MM.1S (cell line): ENCODE data around the gene CDC42EP2.

Experiments used
- DNase-seq: peaks from one replicate; pipeline ENCODE4 v3.0.0-alpha.2; 2015
- H2AFZ ChIP-seq: fragments of 300-600 bp; sonication (generic); 2 replicates; pipeline ENCODE4 v1.6.0; 2016; ENCODE audit warnings: antibody characterized with exemption, low read length
- H3F3A ChIP-seq: fragments of 300-600 bp; sonication (generic); 2 replicates; pipeline ENCODE4 v1.6.1; 2016; ENCODE audit warnings: mild to moderate bottlenecking, antibody characterized with exemption, low read length, moderate library complexity, mixed read lengths; ENCODE audit not compliant: insufficient read depth
- H3K27ac ChIP-seq: fragments of 300-600 bp; sonication (generic); 2 replicates; pipeline ENCODE4 v1.5.1; 2016; ENCODE audit warnings: mild to moderate bottlenecking, low read length
- H3K27me3 ChIP-seq: fragments of 300-600 bp; sonication (generic); replicated peaks from 2 replicates; pipeline ENCODE4 v1.6.0; 2016; ENCODE audit warnings: low read length; ENCODE audit not compliant: insufficient read depth
- H3K36me3 ChIP-seq: fragments of 300-600 bp; sonication (generic); replicated peaks from 2 replicates; pipeline ENCODE4 v1.6.1; 2016; ENCODE audit warnings: mild to moderate bottlenecking, low read length, mixed read lengths; ENCODE audit not compliant: insufficient read depth
- H3K4me1 ChIP-seq: fragments of 300-600 bp; sonication (generic); 2 replicates; pipeline ENCODE4 v1.6.1; 2016; ENCODE audit warnings: low read length, mixed read lengths
- H3K4me2 ChIP-seq: fragments of 300-600 bp; sonication (generic); 2 replicates; pipeline ENCODE4 v1.6.0; 2016; ENCODE audit warnings: low read depth, low read length
- H3K4me3 ChIP-seq: fragments of 300-600 bp; sonication (generic); 2 replicates; pipeline ENCODE4 v1.5.1; 2016; ENCODE audit warnings: low read length, mixed read lengths
- H3K79me2 ChIP-seq: fragments of 300-600 bp; sonication (generic); 2 replicates; pipeline ENCODE4 v1.6.1; 2016; ENCODE audit warnings: mixed run types, low read length, mixed read lengths
- H3K9ac ChIP-seq: fragments of 300-600 bp; sonication (generic); 2 replicates; pipeline ENCODE4 v1.6.1; 2016; ENCODE audit warnings: low read length, mixed read lengths
- H3K9me2 ChIP-seq: fragments of 300-600 bp; sonication (generic); replicated peaks from 2 replicates; pipeline ENCODE4 v1.6.1; 2016; ENCODE audit warnings: mild to moderate bottlenecking, low read length, mixed read lengths; ENCODE audit not compliant: insufficient read depth
- H3K9me3 ChIP-seq: fragments of 300-600 bp; sonication (generic); replicated peaks from 2 replicates; pipeline ENCODE4 v1.6.1; 2016; ENCODE audit warnings: mild to moderate bottlenecking, low read length, mixed read lengths; ENCODE audit not compliant: insufficient read depth
- H4K20me1 ChIP-seq: fragments of 300-600 bp; sonication (generic); 2 replicates; pipeline ENCODE4 v1.6.1; 2016; ENCODE audit warnings: mild to moderate bottlenecking, low read length, moderate library complexity, mixed read lengths; ENCODE audit not compliant: insufficient read depth
- CTCF ChIP-seq: fragments of 300-600 bp; sonication (generic); IDR thresholded peaks from 2 replicates; pipeline ENCODE4 v1.5.1; 2016; ENCODE audit warnings: antibody characterized with exemption, low read length, mixed read lengths
- EZH2 ChIP-seq: fragments of 300-600 bp; sonication (generic); optimal IDR thresholded peaks from 2 replicates; pipeline ENCODE3; 2017; ENCODE audit warnings: low read depth, mild to moderate bottlenecking, antibody characterized with exemption, low read length, mixed read lengths
- EZH2phosphoT487 ChIP-seq: fragments of 300-600 bp; sonication (generic); IDR thresholded peaks from 2 replicates; pipeline ENCODE4 v1.6.1; 2018; ENCODE audit warnings: antibody characterized with exemption, low read length

Gene CDC42EP2

GRCh38 chr11:65293909-65294381 is 20.7 kb upstream of the CDC42EP2 start:
- Histone ChIP-seq H3K4me3 (no peak overlapping the region), H3K4me1 (no peaks in the 10 kb centered on the region), H3K9ac (no peak overlapping the region), H2AFZ (no peak overlapping the region), H3K79me2 (no peaks in the 10 kb centered on the region), H3F3A (no peaks in the 10 kb centered on the region), H3K27me3 (no peaks in the 10 kb centered on the region), H3K27ac (no peak overlapping the region), H4K20me1 (no peaks in the 10 kb centered on the region), H3K36me3 (peaks cover 9% of the 10 kb centered on the region; the same call in 1 of the 2 replicates), H3K9me2 (no peaks in the 10 kb centered on the region), H3K9me3 (no peaks in the 10 kb centered on the region), H3K4me2 (no peak overlapping the region)
- DNase-seq = no peak
- TF ChIP-seq CTCF = no peak
- no peak for TF ChIP-seq EZH2phosphoT487
- no peak for TF ChIP-seq EZH2

GRCh38 chr11:65295001-65295400 is 19.7 kb upstream of the CDC42EP2 start:
- H3K27me3 ChIP-seq = no peaks in the 10 kb centered on the region
- H3K9me3 ChIP-seq = no peaks in the 10 kb centered on the region
- H3K79me2 ChIP-seq = no peaks in the 10 kb centered on the region
- H3K9me2 ChIP-seq = no peaks in the 10 kb centered on the region
- no peak overlapping the region for H3K9ac ChIP-seq
- no peak overlapping the region for H2AFZ ChIP-seq
- DNase-seq = no peak
- no peaks in the 10 kb centered on the region for H3F3A ChIP-seq
- no peak overlapping the region for H3K4me2 ChIP-seq
- no peaks in the 10 kb centered on the region; the same call in 1 of the 2 replicates for H3K36me3 ChIP-seq
- no peak overlapping the region for H3K27ac ChIP-seq
- H3K4me3 ChIP-seq = no peak overlapping the region
- no peaks in the 10 kb centered on the region for H4K20me1 ChIP-seq
- H3K4me1 ChIP-seq = no peaks in the 10 kb centered on the region
- no peak for TF ChIP-seq EZH2
- TF ChIP-seq CTCF = no peak
- no peak for TF ChIP-seq EZH2phosphoT487

GRCh38 chr11:65295571-65296341 is 18.9 kb upstream of the CDC42EP2 start:
- Histone ChIP-seq H3F3A (no peaks in the 10 kb centered on the region), H3K9ac (no peak overlapping the region), H3K4me1 (no peaks in the 10 kb centered on the region), H2AFZ (no peak overlapping the region), H3K4me3 (no peak overlapping the region), H3K9me2 (no peaks in the 10 kb centered on the region), H3K27me3 (no peaks in the 10 kb centered on the region), H4K20me1 (no peaks in the 10 kb centered on the region), H3K4me2 (no peak overlapping the region), H3K9me3 (no peaks in the 10 kb centered on the region), H3K27ac (no peak overlapping the region), H3K36me3 (no peaks in the 10 kb centered on the region; the same call in 1 of the 2 replicates), H3K79me2 (no peaks in the 10 kb centered on the region)
- no peak for DNase-seq
- no peak for TF ChIP-seq EZH2
- no peak for TF ChIP-seq CTCF
- TF ChIP-seq EZH2phosphoT487 = no peak
